Activated B cell treated with CpG ODN at 0.5 μM for 24 hours (primary cell): ENCODE data around the gene GNLY. TPM values are rescaled to one million over a fixed set of nuclear protein-coding genes. Genes with fewer than 3 reads are reported as not detected.

Experiments used
- ATAC-seq: fragments of 200-7000 bp; cut with Tn5 transposase; one replicate; pipeline ENCODE4 v1.10.0; 2021; ENCODE audit warnings: low read depth, mild to moderate bottlenecking, moderate library complexity
- CTCF ChIA-PET: fragments of 350-600 bp; sonication (Branson Sonifier 250); formaldehyde crosslinking; loops from one replicate; lab custom pipeline; 2021; ENCODE audit warnings: antibody characterized with exemption; lab: Charles Lee
- POLR2A ChIA-PET: fragments of 350-600 bp; sonication (Branson Sonifier 250); formaldehyde crosslinking; loops from one replicate; lab custom pipeline; 2021; ENCODE audit warnings: antibody characterized with exemption; lab: Charles Lee
- DNase-seq: peaks from one replicate; pipeline ENCODE4 v3.0.0; 2022
- H3K27ac Mint-ChIP-seq: one replicate; pipeline ENCODE4 v1.8.0; 2020; ENCODE audit warnings: mixed read lengths
- H3K27me3 Mint-ChIP-seq: one replicate; pipeline ENCODE4 v1.8.0; 2021; ENCODE audit warnings: mixed read lengths
- H3K36me3 Mint-ChIP-seq: one replicate; pipeline ENCODE4 v1.8.0; 2021; ENCODE audit warnings: low read depth, mixed read lengths
- H3K4me1 Mint-ChIP-seq: one replicate; pipeline ENCODE4 v1.8.0; 2021; ENCODE audit warnings: mixed read lengths
- H3K4me3 Mint-ChIP-seq: one replicate; pipeline ENCODE4 v1.8.0; 2020; ENCODE audit warnings: mild to moderate bottlenecking, mixed read lengths
- H3K9me3 Mint-ChIP-seq: one replicate; pipeline ENCODE4 v1.8.0; 2020; ENCODE audit warnings: mixed read lengths
- intact Hi-C: fragments of 100-400 bp; cut with micrococcal nuclease; formaldehyde crosslinking; loops from one replicate; pipeline ENCODE4 v1.15.1; 2024
- total RNA-seq: library from RNA; stranded (reverse); gene quantifications from 2 replicates; pipeline ENCODE4 v1.2.3, GENCODE V29; 2022
- TF ChIP-seq, protein P1 (sequence below): fragments of 200-600 bp; IDR thresholded peaks from one replicate; pipeline ENCODE4 v1.8.0; 2022; ENCODE audit warnings: antibody characterized with exemption, mild to moderate bottlenecking

GNLY gene
- total RNA-seq, 1 donor from 2014 or later, result 1.8 TPM

DNA sequence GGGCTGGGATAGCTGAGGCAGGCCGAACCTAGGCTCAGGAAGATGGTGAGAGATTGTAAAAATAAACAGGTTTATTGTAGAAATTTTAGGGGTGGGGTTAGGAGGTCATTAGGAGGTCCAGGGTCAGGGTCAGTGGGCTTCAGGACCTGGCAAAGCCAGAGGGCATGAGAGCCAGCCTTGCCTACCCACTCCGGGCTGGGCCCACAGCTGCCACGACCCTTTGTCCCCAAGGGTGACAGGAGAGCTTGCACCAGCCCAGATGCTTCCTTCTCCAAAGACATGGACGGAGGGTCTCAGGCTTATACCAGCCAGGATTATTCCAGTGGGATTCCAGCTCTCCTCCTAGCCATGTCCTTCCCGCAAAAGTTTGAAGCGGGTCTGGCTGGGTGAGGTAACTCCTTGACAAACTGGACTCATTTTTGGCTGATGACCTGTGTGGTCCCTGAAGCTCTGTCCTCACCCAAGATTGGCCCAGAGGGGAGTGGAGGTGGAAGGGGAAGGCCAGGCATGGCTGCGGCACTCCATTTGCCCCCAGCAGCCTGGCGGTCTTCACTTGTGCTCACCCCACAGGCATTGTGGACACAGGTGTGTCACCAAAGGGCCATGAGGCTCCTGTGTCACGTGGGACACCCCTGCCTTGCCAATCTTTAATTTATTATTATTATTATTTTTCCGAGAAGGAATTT is 35.8 kb downstream of the GNLY start:
- no peak overlapping the region for H3K27ac Mint-ChIP-seq
- POLR2A ChIA-PET, result no interaction called here

DNA sequence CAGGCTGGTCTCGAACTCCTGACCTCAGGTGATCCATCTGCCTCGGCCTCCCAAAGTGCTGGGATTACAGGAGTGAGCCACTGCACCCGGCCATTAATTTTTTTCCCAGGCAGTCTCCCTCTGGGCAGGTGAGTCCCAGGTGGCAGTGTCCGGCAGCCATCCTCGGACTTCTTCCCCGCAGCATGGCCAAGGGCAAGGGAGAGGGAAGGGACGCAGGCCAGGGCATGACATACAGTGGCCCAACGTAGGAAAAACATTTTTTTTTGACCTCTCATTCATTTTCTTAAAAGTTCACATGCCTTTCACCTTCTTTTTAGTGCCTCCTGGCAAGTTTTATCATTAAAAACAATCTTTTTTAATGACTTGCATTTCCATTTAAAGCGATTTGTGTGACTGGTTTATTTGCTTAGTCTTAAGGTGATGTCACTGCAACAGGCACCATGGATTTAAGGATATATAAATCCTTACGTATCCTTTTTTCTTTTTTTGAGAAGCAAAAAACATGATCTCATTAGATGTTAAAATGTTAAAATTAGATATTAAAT is 36.6 kb downstream of the GNLY start:
- DNase-seq, result no peak
- Mint-ChIP-seq H3K9me3 (no peaks in the 10 kb centered on the region), H3K27ac (no peak overlapping the region), H3K27me3 (peaks cover 21% of the 10 kb centered on the region), H3K36me3 (no peaks in the 10 kb centered on the region), H3K4me1 (peaks cover 2% of the 10 kb centered on the region), H3K4me3 (no peak overlapping the region)
- CTCF ChIA-PET, result interaction anchor here (1.0 to 2.8 kb wide), 4 partner anchors 10 to 97 kb away, joined by 3 to 77 read pairs (median 12); no protein-coding TSS in a partner anchor
- TF ChIP-seq, protein P1, sequence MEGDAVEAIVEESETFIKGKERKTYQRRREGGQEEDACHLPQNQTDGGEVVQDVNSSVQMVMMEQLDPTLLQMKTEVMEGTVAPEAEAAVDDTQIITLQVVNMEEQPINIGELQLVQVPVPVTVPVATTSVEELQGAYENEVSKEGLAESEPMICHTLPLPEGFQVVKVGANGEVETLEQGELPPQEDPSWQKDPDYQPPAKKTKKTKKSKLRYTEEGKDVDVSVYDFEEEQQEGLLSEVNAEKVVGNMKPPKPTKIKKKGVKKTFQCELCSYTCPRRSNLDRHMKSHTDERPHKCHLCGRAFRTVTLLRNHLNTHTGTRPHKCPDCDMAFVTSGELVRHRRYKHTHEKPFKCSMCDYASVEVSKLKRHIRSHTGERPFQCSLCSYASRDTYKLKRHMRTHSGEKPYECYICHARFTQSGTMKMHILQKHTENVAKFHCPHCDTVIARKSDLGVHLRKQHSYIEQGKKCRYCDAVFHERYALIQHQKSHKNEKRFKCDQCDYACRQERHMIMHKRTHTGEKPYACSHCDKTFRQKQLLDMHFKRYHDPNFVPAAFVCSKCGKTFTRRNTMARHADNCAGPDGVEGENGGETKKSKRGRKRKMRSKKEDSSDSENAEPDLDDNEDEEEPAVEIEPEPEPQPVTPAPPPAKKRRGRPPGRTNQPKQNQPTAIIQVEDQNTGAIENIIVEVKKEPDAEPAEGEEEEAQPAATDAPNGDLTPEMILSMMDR, result no peak
- no peak for ATAC-seq
- intact Hi-C loops, result no loop called here
- POLR2A ChIA-PET, result no interaction called here

More for the DNA sequence above, 35.8 kb downstream of the GNLY start:
- TF ChIP-seq, protein P1, result no peak
- Mint-ChIP-seq H3K36me3 (no peaks in the 10 kb centered on the region), H3K4me3 (no peak overlapping the region), H3K27me3 (peaks cover 23% of the 10 kb centered on the region), H3K9me3 (no peaks in the 10 kb centered on the region), H3K4me1 (peaks cover 2% of the 10 kb centered on the region)
- intact Hi-C loops, result loop anchor here (1.0 kb wide), 3 partner anchors 84 to 350 kb away; no protein-coding TSS in a partner anchor
- ATAC-seq, result no peak
- no peak for DNase-seq
- CTCF ChIA-PET, result interaction anchor here (0.6 to 2.8 kb wide), 11 partner anchors 10 to 738 kb away, joined by 3 to 77 read pairs (median 7); no protein-coding TSS in a partner anchor

DNA sequence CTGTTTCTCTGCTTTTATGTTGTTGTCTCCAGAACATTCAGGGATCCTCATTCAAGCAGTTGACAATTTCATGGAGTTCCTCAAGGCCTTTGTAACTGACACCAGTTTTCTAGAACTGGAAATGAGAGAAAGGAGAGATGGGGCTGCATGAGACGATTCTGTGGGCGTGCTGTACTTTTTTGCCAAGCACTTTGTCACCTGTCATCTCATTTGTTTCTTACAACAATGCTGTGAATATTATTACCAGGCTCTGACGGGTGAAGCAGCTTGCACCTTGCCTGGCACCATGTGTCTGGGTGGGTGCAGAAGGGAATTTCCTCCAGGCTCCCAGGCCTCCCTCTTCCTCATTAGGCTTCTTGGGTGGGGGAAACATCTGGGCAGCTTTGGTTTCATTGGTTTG is 37.4 kb downstream of the GNLY start:
- POLR2A ChIA-PET, result interaction anchor here (0.6 to 0.7 kb wide), 3 partner anchors 10 to 96 kb away, joined by 3 to 4 read pairs (median 3); no protein-coding TSS in a partner anchor
- intact Hi-C loops, result no loop called here
- CTCF ChIA-PET, result interaction anchor here (1.0 kb wide), 1 partner anchor 82 kb away, joined by 3 read pairs; no protein-coding TSS in a partner anchor

DNA sequence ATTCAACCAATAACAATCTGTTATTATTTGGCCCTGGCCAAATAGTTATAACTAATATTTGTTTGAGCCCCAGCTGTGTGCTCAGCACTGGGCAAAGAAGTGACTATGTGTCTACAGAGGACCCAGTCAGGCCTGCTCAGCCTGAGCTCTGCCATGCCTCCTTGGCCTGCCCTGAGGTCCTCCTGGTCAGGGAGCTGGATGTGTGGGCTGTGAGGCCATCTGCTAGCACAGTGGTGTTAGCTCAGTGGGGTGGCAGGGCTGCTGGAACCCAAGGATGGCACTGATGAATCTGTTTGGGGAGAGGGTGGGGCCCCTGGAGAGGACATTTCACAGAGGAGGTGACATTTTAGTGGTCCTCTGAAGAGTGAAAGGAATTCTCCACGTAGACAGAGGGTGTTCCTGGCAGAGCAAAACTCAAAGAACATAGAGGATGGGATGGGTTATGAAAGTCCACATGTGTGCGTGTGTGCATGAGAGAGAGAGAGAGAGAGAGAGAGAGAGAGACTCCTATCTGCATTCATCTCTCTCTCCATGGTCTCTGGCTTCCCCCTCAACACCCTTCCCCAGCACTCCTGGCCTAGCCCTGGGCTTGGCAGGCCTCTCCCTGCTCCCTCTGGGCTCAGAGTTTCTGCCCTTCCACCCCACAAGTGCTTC is 38.4 kb downstream of the GNLY start:
- no peak for DNase-seq
- TF ChIP-seq, protein P1, result no peak
- Mint-ChIP-seq H3K4me1 (peaks cover 2% of the 10 kb centered on the region), H3K36me3 (no peaks in the 10 kb centered on the region), H3K27ac (no peak overlapping the region), H3K9me3 (no peaks in the 10 kb centered on the region), H3K27me3 (peaks cover 24% of the 10 kb centered on the region), H3K4me3 (no peak overlapping the region)
- POLR2A ChIA-PET, result no interaction called here
- intact Hi-C loops, result no loop called here
- CTCF ChIA-PET, result interaction anchor here (0.7 kb wide), 1 partner anchor 80 kb away, joined by 4 read pairs; no protein-coding TSS in a partner anchor
- no peak for ATAC-seq

More for the DNA sequence above, 37.4 kb downstream of the GNLY start:
- ATAC-seq (no peak), DNase-seq (no peak)
- Mint-ChIP-seq H3K4me1 (peaks cover 2% of the 10 kb centered on the region), H3K27ac (no peak overlapping the region), H3K4me3 (no peak overlapping the region), H3K27me3 (peaks cover 24% of the 10 kb centered on the region), H3K9me3 (no peaks in the 10 kb centered on the region), H3K36me3 (no peaks in the 10 kb centered on the region)
- TF ChIP-seq, protein P1, result no peak
